Activated CD4-positive, alpha-beta T cell treated with anti-CD3 and anti-CD28 coated beads, Interleukin-2, amount 50 U/mL, for 16 hours (primary cell): Measurements from ENCODE around the gene CCR9.

ENCODE experiments used
- DNase-seq: peaks from one replicate; pipeline ENCODE4 v3.0.0-alpha.2; 2020

The CCR9 gene

GRCh38 chr3:45940004-45940780 is 53.8 kb downstream of the CCR9 start:
- no peak for DNase-seq

GRCh38 chr3:45940781-45941365 is 54.5 kb downstream of the CCR9 start:
- no peak for DNase-seq

GRCh38 chr3:45942051-45942825 is 55.9 kb downstream of the CCR9 start:
- DNase-seq = no peak

- DNase-seq = peak; percentile 83
Measured at GRCh38 chr3:45943207-45943846, 57.0 kb downstream of the CCR9 start, which contains the start of gene CXCR6. Gene CXCR6 (plus strand): TSS chr3:45943464. CDS start chr3:45946482, 3,018 bp downstream.

- no peak for DNase-seq
Measured at GRCh38 chr3:45944830-45945620, 58.7 kb downstream of the CCR9 start.

- no peak for DNase-seq
Measured at GRCh38 chr3:45946307-45946706, 60.0 kb downstream of the CCR9 start.

GRCh38 chr3:45946875-45947274 is 60.5 kb downstream of the CCR9 start:
- no peak for DNase-seq

GRCh38 chr3:45947361-45947760 is 61.0 kb downstream of the CCR9 start:
- DNase-seq = no peak

- DNase-seq = no peak
Measured at GRCh38 chr3:45948311-45948781, 62.0 kb downstream of the CCR9 start.

GRCh38 chr3:45948881-45949280 is 62.5 kb downstream of the CCR9 start:
- DNase-seq = no peak

GRCh38 chr3:45949432-45949831 is 63.1 kb downstream of the CCR9 start:
- DNase-seq = no peak

GRCh38 chr3:45950131-45950530 is 63.8 kb downstream of the CCR9 start:
- DNase-seq = no peak

- peak; percentile 65 for DNase-seq
Measured at GRCh38 chr3:45950686-45951600, 64.6 kb downstream of the CCR9 start.

- no peak for DNase-seq
Measured at GRCh38 chr3:45951946-45952345, 65.6 kb downstream of the CCR9 start.

GRCh38 chr3:45952456-45952855 is 66.1 kb downstream of the CCR9 start:
- DNase-seq = no peak
